ENCODE measurements around the gene STMN3. TPM values are rescaled to one million over a fixed set of nuclear protein-coding genes. Genes with fewer than 3 reads are reported as not detected.

Gene STMN3
- total RNA-seq, 1 experiment from 2014 or later: 27.9 TPM

GRCh38 chr20:63612276-63612931, 40.8 kb downstream of the STMN3 start:
- no TSS peak for BruUV-seq (replicated peaks)
- ChIA-PET POLR2A (interaction anchor here (0.7 kb wide), 1 partner anchor 78 kb away, joined by 3 read pairs; no protein-coding TSS in a partner anchor), CTCF (no interaction called here)
- H3K4me1 Mint-ChIP-seq (ENCODE audit: low read depth, unreplicated experiment): no peaks in the 10 kb centered on the region
- H3K27ac Mint-ChIP-seq (ENCODE audit: unreplicated experiment): no peak overlapping the region
- no peaks in the 10 kb centered on the region for H3K27me3 Mint-ChIP-seq (ENCODE audit: insufficient read depth, unreplicated experiment)
- intact Hi-C loops (cut with micrococcal nuclease; ENCODE audit: unreplicated experiment): no loop called here
- peaks cover 41% of the 10 kb centered on the region for H3K36me3 Mint-ChIP-seq (ENCODE audit: insufficient read depth, unreplicated experiment)
- Histone ChIP-seq H3K4me1 (no peaks in the 10 kb centered on the region), H3K36me3 (ENCODE audit: control insufficient read depth, insufficient read depth, low read length) (peaks cover 7% of the 10 kb centered on the region), H3K4me3 (ENCODE audit: low read depth, low read length) (no peak overlapping the region), H3K9me3 (peaks cover 7% of the 10 kb centered on the region), H3K27me3 (replicated peaks; ENCODE audit: control insufficient read depth, insufficient read depth, low read length) (no peaks in the 10 kb centered on the region)
- no peak for TF ChIP-seq CTCF (IDR thresholded peaks at IDR 0.05; ENCODE audit: insufficient read depth in 1 of 2, low read depth in 1 of 2, low read length in 1 of 2, severe bottlenecking in 1 of 2, unreplicated experiment in 1 of 2)
- H3K9me3 Mint-ChIP-seq (ENCODE audit: unreplicated experiment): peaks cover 14% of the 10 kb centered on the region
- DNase-seq: no peak
- no peak overlapping the region for H3K4me3 Mint-ChIP-seq (ENCODE audit: unreplicated experiment)

GRCh38 chr20:63611646-63612045, 41.6 kb downstream of the STMN3 start:
- Mint-ChIP-seq H3K4me1 (ENCODE audit: low read depth, unreplicated experiment) (no peaks in the 10 kb centered on the region), H3K27me3 (ENCODE audit: insufficient read depth, unreplicated experiment) (no peaks in the 10 kb centered on the region), H3K9me3 (ENCODE audit: unreplicated experiment) (peaks cover 14% of the 10 kb centered on the region), H3K27ac (ENCODE audit: unreplicated experiment) (no peak overlapping the region), H3K36me3 (ENCODE audit: insufficient read depth, unreplicated experiment) (peaks cover 34% of the 10 kb centered on the region), H3K4me3 (ENCODE audit: unreplicated experiment) (no peak overlapping the region)
- Histone ChIP-seq H3K4me3 (ENCODE audit: low read depth, low read length) (no peak overlapping the region), H3K36me3 (ENCODE audit: control insufficient read depth, insufficient read depth, low read length) (peaks cover 7% of the 10 kb centered on the region), H3K27me3 (replicated peaks; ENCODE audit: control insufficient read depth, insufficient read depth, low read length) (no peaks in the 10 kb centered on the region), H3K9me3 (peaks cover 7% of the 10 kb centered on the region), H3K4me1 (no peaks in the 10 kb centered on the region)
- no peak for TF ChIP-seq CTCF (IDR thresholded peaks at IDR 0.05; ENCODE audit: insufficient read depth in 1 of 2, low read depth in 1 of 2, low read length in 1 of 2, severe bottlenecking in 1 of 2, unreplicated experiment in 1 of 2)
- ChIA-PET CTCF (no interaction called here), POLR2A (no interaction called here)
- BruUV-seq (replicated peaks): no TSS peak
- intact Hi-C loops (cut with micrococcal nuclease; ENCODE audit: unreplicated experiment): no loop called here
- no peak for DNase-seq

GRCh38 chr20:63610581-63611435, 42.4 kb downstream of the STMN3 start:
- no peak for TF ChIP-seq CTCF (IDR thresholded peaks at IDR 0.05; ENCODE audit: insufficient read depth in 1 of 2, low read depth in 1 of 2, low read length in 1 of 2, severe bottlenecking in 1 of 2, unreplicated experiment in 1 of 2)
- no peaks in the 10 kb centered on the region for H3K27me3 Mint-ChIP-seq (ENCODE audit: insufficient read depth, unreplicated experiment)
- H3K4me1 Mint-ChIP-seq (ENCODE audit: low read depth, unreplicated experiment): no peaks in the 10 kb centered on the region
- intact Hi-C loops (cut with micrococcal nuclease; ENCODE audit: unreplicated experiment): no loop called here
- ChIA-PET POLR2A (interaction anchor here (1.4 kb wide), 1 partner anchor 16 kb away, joined by 3 read pairs; the partner anchor contains the start of gene GMEB2), CTCF (no interaction called here)
- H3K36me3 Mint-ChIP-seq (ENCODE audit: insufficient read depth, unreplicated experiment): peaks cover 31% of the 10 kb centered on the region
- Histone ChIP-seq H3K9me3 (peaks cover 7% of the 10 kb centered on the region), H3K36me3 (ENCODE audit: control insufficient read depth, insufficient read depth, low read length) (peaks cover 4% of the 10 kb centered on the region; the same call in 1 of the 2 replicates), H3K4me1 (no peaks in the 10 kb centered on the region), H3K27me3 (replicated peaks; ENCODE audit: control insufficient read depth, insufficient read depth, low read length) (no peaks in the 10 kb centered on the region), H3K4me3 (ENCODE audit: low read depth, low read length) (no peak overlapping the region)
- no peak overlapping the region for H3K4me3 Mint-ChIP-seq (ENCODE audit: unreplicated experiment)
- DNase-seq: no peak
- no peak overlapping the region for H3K27ac Mint-ChIP-seq (ENCODE audit: unreplicated experiment)
- no TSS peak for BruUV-seq (replicated peaks)
- peaks cover 14% of the 10 kb centered on the region for H3K9me3 Mint-ChIP-seq (ENCODE audit: unreplicated experiment)

Data from Caco-2 (cell line).